H1 (cell line): ENCODE results near the gene FCRLB. TPM values are rescaled to one million over a fixed set of nuclear protein-coding genes. Genes with fewer than 3 reads are reported as not detected.

ENCODE experiments used
- BRCA1 ChIP-seq: IDR thresholded peaks from 2 replicates; pipeline ENCODE4 v1.6.1; 2012; ENCODE audit warnings: low read depth, low read length, improper control_type of control experiment
- CHD7 ChIP-seq: fragments of 300-600 bp; sonication (generic); IDR thresholded peaks from 2 replicates; pipeline ENCODE4 v1.7.1; 2012; ENCODE audit warnings: low read length, moderate library complexity, mild to moderate bottlenecking, inconsistent platforms; ENCODE audit not compliant: insufficient replicate concordance
- EP300 ChIP-seq, 2 experiments: IDR thresholded peaks; 1 replicate in 1 of 2; 2 replicates in 1 of 2; pipeline ENCODE4 v1.6.1; 2011 to 2012; ENCODE audit warnings: low read depth in 2 of 2, low read length in 2 of 2, mild to moderate bottlenecking in 2 of 2, borderline replicate concordance in 1 of 2, inconsistent platforms in 1 of 2, moderate library complexity in 1 of 2
- GABPA ChIP-seq: IDR thresholded peaks from 2 replicates; pipeline ENCODE4 v1.6.1; 2011; ENCODE audit warnings: mild to moderate bottlenecking, low read length, moderate library complexity, borderline replicate concordance; ENCODE audit not compliant: insufficient read depth
- JUND ChIP-seq: IDR thresholded peaks from 2 replicates; pipeline ENCODE4 v1.6.1; 2011; ENCODE audit warnings: mild to moderate bottlenecking, improper control_type of control experiment, low read length
- KDM5A ChIP-seq: fragments of 200-600 bp; IDR thresholded peaks from 2 replicates; pipeline ENCODE4 v1.7.1; 2012; ENCODE audit warnings: mild to moderate bottlenecking, low read length, inconsistent platforms, mixed read lengths
- NRF1 ChIP-seq: IDR thresholded peaks from 2 replicates; pipeline ENCODE4 v1.6.1; 2011; ENCODE audit warnings: mild to moderate bottlenecking, low read depth, low read length, improper control_type of control experiment
- POLR2A ChIP-seq, 2 experiments: IDR thresholded peaks; 1 replicate in 1 of 2; 2 replicates in 1 of 2; pipeline ENCODE4 v1.6.1; 2011; ENCODE audit warnings: low read depth in 2 of 2, low read length in 2 of 2, mild to moderate bottlenecking in 2 of 2; ENCODE audit errors: control extremely low read depth in 1 of 2
- SIN3A ChIP-seq, 2 experiments: IDR thresholded peaks in 1 of 2; conservative IDR thresholded peaks in 1 of 2; 2 replicates each; pipeline ENCODE4 v1.6.1; 2011 to 2012; ENCODE audit warnings: low read length in 2 of 2, improper control_type of control experiment in 1 of 2, low read depth in 1 of 2, mild to moderate bottlenecking in 1 of 2
- SIX5 ChIP-seq: IDR thresholded peaks from 2 replicates; pipeline ENCODE4 v1.6.1; 2011; ENCODE audit warnings: mild to moderate bottlenecking, low read depth, low read length
- SP4 ChIP-seq: IDR thresholded peaks from 2 replicates; pipeline ENCODE4 v1.6.1; 2012; ENCODE audit warnings: low read length, inconsistent platforms
- polyA plus RNA-seq, 7 experiments: library from polyadenylated mRNA; depleted of rRNA in 3 of 7; stranded (reverse) in 5 of 7; unstranded in 2 of 7; fragments of >200 nt in 5 of 7; fragments of 200-250 nt in 2 of 7; gene quantifications; 1 replicate in 5 of 7; 2 replicates in 1 of 7; 4 replicates in 1 of 7; pipeline versions ENCODE4 v1.2.1 to v1.2.3, GENCODE V29; 2011 to 2013; ENCODE audit warnings: missing spikeins in 2 of 7, mixed read lengths in 2 of 7
- total RNA-seq: library from RNA; stranded (reverse); fragmentation: NEBNext Ultra II Directional; extraction: Animal tissue kit (Norgen Biotek cat#: 25700); gene quantifications from 2 replicates; pipeline ENCODE4 v1.2.1, GENCODE V29; 2021

The FCRLB gene
- total and polyA plus RNA-seq, 2 of the 8 experiments (the other 6 are each of a cell fraction or from before 2014, with no cell fraction given): 0.14 to 0.24 TPM

- TF ChIP-seq CHD7 (no peak), GABPA (no peak), SIX5 (no peak), BRCA1 (no peak), KDM5A (no peak), SIN3A (conservative IDR thresholded peaks at IDR 0.05 in 1 of 2, IDR thresholded peaks at IDR 0.05 in 1 of 2; ENCODE audit: low read depth in 1 of 2, low read length in 2 of 2) (no peak), EP300 (IDR thresholded peaks at IDR 0.05; ENCODE audit: borderline replicate concordance in 1 of 2, low read depth in 2 of 2, low read length in 2 of 2) (no peak), NRF1 (no peak), SP4 (no peak), JUND (no peak), POLR2A (IDR thresholded peaks at IDR 0.05; ENCODE audit: control extremely low read depth in 1 of 2, low read depth in 2 of 2, low read length in 2 of 2) (no peak)
Observed at GRCh38 chr1:161720422-161720821, 922 bp upstream of the FCRLB start (continued).
